Ovary (tissue), 3 donors: ENCODE data around the gene ITPK1.

Source experiments
- CTCF ChIP-seq, 3 donors: fragments of 450-650 bp in 2 of 3; fragments of 200-600 bp in 1 of 3; IDR thresholded peaks; one replicate each; pipeline versions ENCODE4 v1.5.1 to v1.8.0; 2016 to 2022; ENCODE audit warnings: antibody characterized with exemption in 3 of 3, mild to moderate bottlenecking in 1 of 3
- EP300 ChIP-seq: sonication (generic); formaldehyde crosslinking; IDR thresholded peaks from one replicate; pipeline ENCODE4 v1.6.1; 2017; ENCODE audit warnings: antibody characterized with exemption
- POLR2A ChIP-seq: fragments of 450-650 bp; IDR thresholded peaks from one replicate; pipeline ENCODE4 v1.6.1; 2017; ENCODE audit warnings: antibody characterized with exemption, mild to moderate bottlenecking, moderate library complexity
- donor health status: DM: no; HTN: no; CAD: no.

- TF ChIP-seq POLR2A (no peak), CTCF (IDR thresholded peaks at IDR 0.05) (no peak), EP300 (no peak)
These were observed 81.6 kb downstream of the ITPK1 start for GRCh38 chr14:93033983-93034670.
